ENCODE results near the gene CS.

CS gene

GRCh38 chr12:56304872-56305590 lies 4.9 kb upstream of the CS start:
- H3K4me1 ChIP-seq, result peaks cover 30% of the 10 kb centered on the region
- no peaks in the 10 kb centered on the region for H3K9me3 ChIP-seq
- H4K20me1 ChIP-seq, result no peaks in the 10 kb centered on the region
- peaks cover 67% of the 10 kb centered on the region for H3K36me3 ChIP-seq
- H3K9ac ChIP-seq, result no peak overlapping the region
- H3K4me2 ChIP-seq, result no peak overlapping the region
- no peak overlapping the region for H3K4me3 ChIP-seq
- H3K27ac ChIP-seq, result no peak overlapping the region
- H3K27me3 ChIP-seq, result no peaks in the 10 kb centered on the region
- no peak for TF ChIP-seq Cebpa-rat (IDR thresholded peaks at IDR 0.05)

- no peak overlapping the region for H3K4me3 ChIP-seq
- H3K9ac ChIP-seq, result 0 out of 2 replicates have a peak overlapping the region, but pooled peaks have one; percentile 0
- peaks cover 5% of the 10 kb centered on the region for H4K20me1 ChIP-seq
- H3K27me3 ChIP-seq, result no peaks in the 10 kb centered on the region
- H3K9me3 ChIP-seq, result no peaks in the 10 kb centered on the region
- peaks cover 59% of the 10 kb centered on the region for H3K36me3 ChIP-seq
- H3K4me1 ChIP-seq, result peaks cover 30% of the 10 kb centered on the region
- no peak for TF ChIP-seq Cebpa-rat (IDR thresholded peaks at IDR 0.05)
- no peak overlapping the region for H3K4me2 ChIP-seq
- no peak overlapping the region for H3K27ac ChIP-seq
Measured at GRCh38 chr12:56304276-56304675, 4.1 kb upstream of the CS start.

- no peaks in the 10 kb centered on the region for H3K27me3 ChIP-seq
- no peaks in the 10 kb centered on the region for H3K9me3 ChIP-seq
- peaks cover 64% of the 10 kb centered on the region for H3K4me1 ChIP-seq
- peak overlapping the region; percentile 90 for H3K27ac ChIP-seq
- H3K4me2 ChIP-seq, result peak overlapping the region; percentile 83
- H3K36me3 ChIP-seq, result peaks cover 39% of the 10 kb centered on the region
- peak overlapping the region; percentile 86 for H3K4me3 ChIP-seq
- peaks cover 40% of the 10 kb centered on the region for H4K20me1 ChIP-seq
- no peak for TF ChIP-seq Cebpa-rat (IDR thresholded peaks at IDR 0.05)
- peak overlapping the region; percentile 93 for H3K9ac ChIP-seq
Measured at GRCh38 chr12:56300644-56301464, 724 bp upstream of the CS start.

GRCh38 chr12:56299308-56299852 lies 750 bp downstream of the CS start:
- Histone ChIP-seq H3K27me3 (no peaks in the 10 kb centered on the region), H3K4me2 (peak overlapping the region; percentile 94), H3K27ac (peak overlapping the region; percentile 90), H3K9me3 (no peaks in the 10 kb centered on the region), H4K20me1 (peaks cover 54% of the 10 kb centered on the region), H3K4me3 (peak overlapping the region; percentile 86), H3K9ac (peak overlapping the region; percentile 93), H3K36me3 (peaks cover 38% of the 10 kb centered on the region), H3K4me1 (peaks cover 68% of the 10 kb centered on the region)
- no peak for TF ChIP-seq Cebpa-rat (IDR thresholded peaks at IDR 0.05)

- Histone ChIP-seq H3K4me2 (peak overlapping the region; percentile 94), H3K36me3 (peaks cover 38% of the 10 kb centered on the region), H3K4me3 (peak overlapping the region; percentile 86), H3K27ac (peak overlapping the region; percentile 90), H4K20me1 (peaks cover 60% of the 10 kb centered on the region), H3K4me1 (peaks cover 68% of the 10 kb centered on the region), H3K9me3 (no peaks in the 10 kb centered on the region), H3K27me3 (no peaks in the 10 kb centered on the region), H3K9ac (peak overlapping the region; percentile 93)
- no peak for TF ChIP-seq Cebpa-rat (IDR thresholded peaks at IDR 0.05)
Measured at GRCh38 chr12:56298828-56299227, 1.3 kb downstream of the CS start.

GRCh38 chr12:56297400-56297799 lies 2.7 kb downstream of the CS start:
- Histone ChIP-seq H3K4me2 (peak overlapping the region; percentile 94), H3K4me1 (peaks cover 56% of the 10 kb centered on the region), H4K20me1 (peaks cover 74% of the 10 kb centered on the region), H3K9me3 (no peaks in the 10 kb centered on the region), H3K9ac (no peak overlapping the region), H3K27me3 (no peaks in the 10 kb centered on the region), H3K4me3 (0 out of 2 replicates have a peak overlapping the region, but pooled peaks have one; percentile 86), H3K36me3 (peaks cover 48% of the 10 kb centered on the region), H3K27ac (no peak overlapping the region; the same call in 1 of the 2 replicates)
- TF ChIP-seq Cebpa-rat (IDR thresholded peaks at IDR 0.05), result no peak

DNA sequence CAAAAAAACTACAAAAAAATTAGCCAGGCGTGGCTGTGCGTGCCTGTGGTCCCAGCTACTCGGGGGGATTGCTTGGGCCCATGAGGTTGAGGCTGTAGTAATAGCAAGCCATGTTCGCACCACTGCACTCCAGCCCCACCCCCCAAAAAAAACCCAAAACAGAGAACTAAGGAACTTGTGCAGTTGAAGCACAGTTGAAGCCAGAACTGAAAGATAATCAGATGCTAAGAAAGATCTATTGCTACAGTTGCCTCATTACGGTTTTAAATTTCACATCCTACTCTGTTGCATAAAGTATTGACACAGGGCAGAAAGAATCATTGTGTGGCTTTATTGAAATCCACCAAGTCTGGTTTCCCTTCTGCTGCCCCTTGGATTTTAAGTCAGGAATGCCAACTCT lies 3.8 kb downstream of the CS start:
- Histone ChIP-seq H3K9me3 (no peaks in the 10 kb centered on the region), H3K4me3 (no peak overlapping the region; the same call in 1 of the 2 replicates), H3K9ac (peak overlapping the region; percentile 42; the same call in 1 of the 2 replicates), H4K20me1 (peaks cover 85% of the 10 kb centered on the region), H3K27me3 (no peaks in the 10 kb centered on the region), H3K4me1 (peaks cover 51% of the 10 kb centered on the region), H3K4me2 (peak overlapping the region; percentile 94), H3K27ac (peak overlapping the region; percentile 41), H3K36me3 (peaks cover 59% of the 10 kb centered on the region)
- no peak for TF ChIP-seq Cebpa-rat (IDR thresholded peaks at IDR 0.05)

DNA sequence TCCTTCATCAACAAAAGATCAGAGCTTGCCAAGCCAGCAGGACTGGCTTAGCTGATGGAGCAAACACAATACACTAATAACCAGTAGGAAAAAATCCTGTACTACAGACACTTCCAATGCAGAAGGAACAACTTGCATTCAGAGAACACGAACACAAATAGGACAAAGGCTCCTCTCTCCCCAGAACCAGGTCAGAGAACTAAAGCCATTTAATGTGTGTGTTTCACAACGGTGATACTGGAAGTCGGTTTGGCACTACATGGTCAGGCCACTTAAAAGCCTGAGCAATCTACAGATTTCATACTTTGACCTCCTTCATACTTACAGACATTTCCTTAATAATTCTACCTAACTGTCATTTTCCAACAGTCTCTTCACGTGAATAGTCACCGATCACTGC lies 6.3 kb downstream of the CS start:
- peaks cover 83% of the 10 kb centered on the region for H3K36me3 ChIP-seq
- no peaks in the 10 kb centered on the region for H3K9me3 ChIP-seq
- H3K9ac ChIP-seq, result no peak overlapping the region
- no peak for TF ChIP-seq Cebpa-rat (IDR thresholded peaks at IDR 0.05)
- H3K27ac ChIP-seq, result no peak overlapping the region
- no peak overlapping the region for H3K4me3 ChIP-seq
- H3K27me3 ChIP-seq, result no peaks in the 10 kb centered on the region
- peaks cover 37% of the 10 kb centered on the region for H3K4me1 ChIP-seq
- H4K20me1 ChIP-seq, result peaks cover 100% of the 10 kb centered on the region
- H3K4me2 ChIP-seq, result no peak overlapping the region

GRCh38 chr12:56288705-56289387 lies 11.3 kb downstream of the CS start:
- no peaks in the 10 kb centered on the region for H3K27me3 ChIP-seq
- no peak overlapping the region for H3K4me3 ChIP-seq
- H3K9ac ChIP-seq, result no peak overlapping the region
- TF ChIP-seq Cebpa-rat (IDR thresholded peaks at IDR 0.05), result no peak
- H4K20me1 ChIP-seq, result peaks cover 90% of the 10 kb centered on the region
- H3K27ac ChIP-seq, result no peak overlapping the region
- H3K36me3 ChIP-seq, result peaks cover 99% of the 10 kb centered on the region
- no peak overlapping the region for H3K4me2 ChIP-seq
- H3K9me3 ChIP-seq, result no peaks in the 10 kb centered on the region
- peaks cover 4% of the 10 kb centered on the region; the same call in 1 of the 2 replicates for H3K4me1 ChIP-seq

Data from BLaER1 (cell line).